HG02938 (cell line): Measurements from ENCODE around the gene SLC1A4.

Source experiments
- ATAC-seq: cut with Tn5 transposase; IDR thresholded peaks from one replicate; pipeline ENCODE4 v1.9.1; 2021; ENCODE audit warnings: mild to moderate bottlenecking, moderate library complexity; ENCODE audit not compliant: unreplicated experiment

SLC1A4 gene

DNA sequence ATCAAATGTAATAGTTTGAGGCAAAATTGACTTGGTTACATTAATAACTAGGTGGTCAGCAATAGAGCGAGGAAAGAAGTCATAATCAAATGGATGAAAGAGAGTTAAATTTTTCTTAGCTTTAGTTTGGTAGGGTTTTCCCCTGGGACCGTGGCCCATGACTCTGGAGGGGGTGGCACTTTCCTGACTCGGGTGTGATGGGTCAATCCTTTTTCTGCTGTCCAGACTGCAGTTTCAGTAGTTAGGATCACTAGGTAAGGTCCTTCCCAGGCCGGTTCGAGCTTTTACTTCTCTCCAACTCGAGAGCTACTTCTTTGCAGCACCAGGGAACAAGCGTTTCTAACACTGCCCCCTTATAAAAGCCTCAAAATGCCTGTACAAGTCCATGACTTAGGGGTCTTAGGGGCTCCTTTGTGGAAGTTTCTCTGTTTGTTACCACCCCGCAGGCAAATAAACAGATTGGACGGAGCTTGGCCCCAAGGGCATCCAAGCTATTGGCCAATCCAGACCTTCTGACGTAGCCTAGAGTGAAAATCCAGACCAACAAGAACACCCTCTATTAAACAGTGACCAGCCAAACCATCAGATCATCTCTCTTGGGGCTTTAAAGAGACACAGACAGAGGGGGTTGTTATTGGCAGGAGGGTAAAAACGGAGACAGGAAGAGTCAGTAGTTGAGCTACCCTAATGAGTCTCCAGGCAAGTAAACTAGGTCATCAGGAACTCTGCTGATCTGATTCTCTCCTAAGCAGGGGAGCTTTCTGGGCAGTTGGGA lies 57.6 kb downstream of the SLC1A4 start:
- no peak for ATAC-seq

DNA sequence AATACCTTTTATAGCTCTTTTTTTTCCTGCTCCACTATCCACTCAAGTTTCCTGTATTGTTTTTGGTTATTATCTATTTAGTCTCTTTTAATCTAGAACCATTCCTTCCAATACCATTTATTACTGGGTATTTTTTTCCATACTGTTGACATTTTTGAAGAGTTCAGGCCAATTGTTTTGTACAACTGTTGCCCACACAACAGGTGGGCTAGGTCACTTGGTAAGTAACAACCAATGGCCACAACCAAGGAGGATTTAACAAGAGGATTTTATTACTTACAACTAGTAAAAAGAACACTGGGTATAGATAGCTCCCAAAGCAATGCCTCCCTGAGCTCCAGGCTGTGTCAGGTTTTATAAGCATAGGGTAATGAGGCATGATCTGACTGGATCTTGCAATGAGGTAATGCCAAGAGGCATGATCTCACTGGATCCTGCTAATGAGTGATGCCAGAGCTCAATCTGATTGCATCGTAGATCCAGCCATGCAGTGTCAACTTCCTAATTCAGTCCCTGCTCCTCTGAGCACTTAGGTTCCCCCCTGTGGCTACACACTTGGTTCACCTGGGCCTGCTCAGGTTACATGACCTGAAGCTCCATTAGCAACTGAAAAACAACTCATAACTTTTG lies 59.9 kb downstream of the SLC1A4 start:
- ATAC-seq, result no peak

GRCh38 chr2:65050931-65051330 lies 61.7 kb downstream of the SLC1A4 start:
- ATAC-seq, result no peak

- ATAC-seq, result peak; percentile 55
These were observed 64.0 kb downstream of the SLC1A4 start for GRCh38 chr2:65053199-65053598.

DNA sequence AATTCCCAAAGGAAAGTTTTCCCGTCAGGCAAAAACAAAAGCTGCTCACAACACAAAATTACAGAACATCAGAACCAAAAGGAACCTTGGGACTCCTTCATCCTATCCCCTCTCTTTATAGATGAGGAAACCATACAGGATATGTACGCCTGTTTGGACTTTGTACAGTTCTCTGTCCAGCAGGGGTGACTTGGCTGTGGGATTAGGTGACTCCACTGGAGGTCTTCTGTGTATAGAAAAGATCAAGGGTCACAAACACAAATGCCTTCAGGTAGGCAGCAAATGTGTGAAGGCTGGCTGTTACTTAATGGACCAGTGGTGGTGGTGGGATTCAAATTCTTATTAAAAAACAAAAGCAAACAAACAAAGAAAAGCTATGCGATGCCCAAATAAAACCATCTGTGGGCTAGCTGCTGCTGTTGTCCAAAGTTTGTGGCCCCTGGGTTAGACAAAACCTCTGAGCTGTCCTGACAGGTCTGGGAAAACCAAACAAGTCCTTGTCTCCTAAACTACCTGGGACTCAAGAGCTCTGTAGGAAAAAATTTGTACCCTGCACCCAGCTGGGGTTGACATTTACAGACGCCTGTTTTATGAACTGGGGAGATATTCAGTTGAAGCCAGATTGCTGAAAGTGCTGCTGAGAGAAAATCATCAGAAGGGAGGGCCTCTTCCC lies 65.7 kb downstream of the SLC1A4 start:
- no peak for ATAC-seq

GRCh38 chr2:65055422-65056214 lies 66.4 kb downstream of the SLC1A4 start:
- peak; percentile 21 for ATAC-seq

GRCh38 chr2:65056215-65057053 lies 67.2 kb downstream of the SLC1A4 start, which contains the start of gene CEP68:
Gene CEP68, plus strand, starts transcription at chr2:65056416. Its CDS starts 13,029 bp downstream, at chr2:65069445.
- ATAC-seq, result peak; percentile 82

DNA sequence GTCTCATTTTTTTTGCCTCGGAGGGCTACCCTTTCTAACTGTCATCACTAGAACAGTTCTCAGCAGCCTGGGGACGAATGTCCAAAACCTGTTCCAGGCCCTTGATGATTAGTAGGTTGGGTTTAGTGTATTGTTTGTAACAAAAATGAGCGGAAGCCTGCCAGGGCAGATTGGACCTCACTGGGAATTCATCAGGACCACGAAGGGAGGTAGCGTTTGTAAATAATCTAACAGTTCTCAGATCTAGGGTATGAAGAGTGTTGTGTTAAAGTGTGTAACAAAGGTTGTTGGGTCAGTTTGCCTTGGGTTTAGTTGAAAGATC lies 67.8 kb downstream of the SLC1A4 start:
- no peak for ATAC-seq

DNA sequence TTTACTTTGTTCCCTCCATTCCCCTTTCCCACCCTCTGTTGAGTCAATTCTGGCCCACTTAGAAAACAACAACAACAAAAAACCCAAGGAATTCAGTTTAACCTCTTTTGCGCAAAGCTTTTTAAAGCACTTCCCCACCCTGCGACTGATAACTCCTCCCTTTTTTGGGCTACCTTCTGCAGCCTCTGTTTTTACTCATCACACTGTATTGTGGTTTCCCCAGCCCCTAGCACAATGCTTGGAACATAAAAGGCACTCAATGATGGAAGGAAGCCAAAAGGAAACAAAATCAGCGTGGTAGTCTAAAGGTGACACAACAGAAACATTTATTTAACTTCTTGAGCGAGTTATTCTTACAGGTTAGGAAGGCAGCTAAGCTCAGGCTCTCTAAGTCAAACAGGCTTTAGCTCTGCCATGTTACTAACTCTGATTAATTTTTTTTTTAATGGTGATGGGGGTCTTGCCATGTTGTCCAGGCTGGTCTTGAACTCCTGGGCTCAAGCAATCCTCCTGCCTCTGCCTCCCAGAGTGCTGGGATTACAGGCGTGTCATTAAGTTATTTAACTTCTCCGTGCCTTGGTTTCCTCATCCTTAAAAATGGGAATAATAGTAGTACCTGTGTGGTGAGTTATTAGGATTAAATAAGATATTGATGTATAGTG lies 68.3 kb downstream of the SLC1A4 start:
- ATAC-seq, result peak; percentile 32

GRCh38 chr2:65059071-65059470 lies 69.9 kb downstream of the SLC1A4 start:
- no peak for ATAC-seq

DNA sequence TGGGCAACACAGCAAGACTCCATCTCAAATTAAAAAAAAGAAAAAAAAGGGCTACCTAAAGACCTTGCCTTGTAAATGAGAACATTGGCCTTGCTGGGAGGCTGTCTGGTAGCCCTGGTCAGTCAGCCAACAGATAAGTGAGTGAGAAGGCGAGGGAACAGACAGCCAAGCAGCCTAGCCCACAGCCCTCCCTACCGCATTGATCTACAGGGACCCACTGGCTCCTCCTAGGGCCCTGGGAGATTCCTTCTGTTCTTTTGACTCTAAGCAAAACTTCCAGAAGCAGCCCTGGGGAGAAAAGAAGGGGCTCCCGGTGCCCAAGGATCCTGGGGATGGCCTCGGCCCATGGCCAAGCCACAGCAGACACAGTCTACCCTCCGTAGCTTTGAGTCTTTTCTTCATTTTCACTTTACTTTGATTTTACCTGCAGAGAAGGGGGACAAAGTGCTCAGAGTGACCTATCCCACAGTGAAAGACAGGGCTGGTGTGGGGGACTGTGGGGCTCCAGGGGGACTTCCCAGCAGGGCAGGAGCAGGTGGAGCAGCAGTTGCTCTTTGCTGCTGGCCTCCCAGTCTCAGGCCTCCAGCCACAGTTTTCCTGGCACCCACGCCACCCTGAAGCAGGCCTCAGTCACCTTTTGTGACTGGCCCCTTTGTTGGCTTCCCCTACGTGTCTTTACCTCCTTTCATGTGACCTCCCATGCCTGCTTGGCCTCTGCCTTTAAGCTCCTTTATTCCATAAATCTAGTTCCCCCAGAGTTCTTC lies 72.1 kb downstream of the SLC1A4 start:
- no peak for ATAC-seq

- no peak for ATAC-seq
These were observed 72.7 kb downstream of the SLC1A4 start for GRCh38 chr2:65061910-65062339.

DNA sequence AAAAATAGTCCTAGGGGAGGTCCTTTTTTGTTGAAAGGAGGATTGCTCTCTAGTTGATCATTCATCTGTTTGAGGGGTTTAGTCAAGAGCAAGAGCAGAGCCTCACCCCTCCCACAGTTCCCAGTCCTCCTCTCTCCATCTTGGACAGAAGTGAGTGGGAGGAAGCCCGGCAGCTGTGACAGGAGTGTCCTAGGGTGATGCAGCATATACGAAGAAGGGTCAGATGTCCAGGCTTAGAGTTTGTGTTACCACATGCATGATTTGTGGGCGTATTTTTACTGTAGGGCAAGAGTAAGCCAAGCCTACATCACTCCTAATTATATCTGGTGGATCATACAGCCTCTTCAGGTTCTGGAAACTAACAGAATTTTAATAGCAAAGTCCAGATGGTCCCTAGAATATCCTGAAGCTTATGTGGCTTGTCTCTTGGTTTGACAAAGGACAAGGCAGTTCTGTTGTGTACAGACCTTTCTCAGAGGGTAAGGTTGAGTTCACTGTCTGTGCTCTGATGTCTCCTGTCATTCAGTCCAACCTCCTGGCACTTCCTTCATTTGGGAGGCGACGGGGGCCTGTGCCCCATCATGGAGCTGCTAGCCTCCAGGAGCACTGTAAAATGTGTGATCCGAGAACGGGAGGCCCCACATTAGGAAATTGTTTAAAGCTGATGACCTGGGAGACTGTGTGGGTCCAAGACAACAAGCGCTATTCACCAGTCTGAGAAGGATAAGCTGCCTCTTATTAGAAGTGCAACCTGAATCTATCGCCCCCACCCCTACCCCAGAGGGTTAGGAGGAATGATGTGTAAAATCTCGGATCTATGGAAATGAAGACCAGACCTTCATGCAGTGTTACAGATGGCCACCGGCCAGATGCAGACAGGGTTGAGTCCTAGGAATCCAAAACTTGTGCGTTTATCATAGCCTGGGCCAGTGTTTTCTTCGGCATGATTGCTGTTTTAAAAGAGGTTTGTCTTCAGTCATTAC lies 73.9 kb downstream of the SLC1A4 start:
- no peak for ATAC-seq

DNA sequence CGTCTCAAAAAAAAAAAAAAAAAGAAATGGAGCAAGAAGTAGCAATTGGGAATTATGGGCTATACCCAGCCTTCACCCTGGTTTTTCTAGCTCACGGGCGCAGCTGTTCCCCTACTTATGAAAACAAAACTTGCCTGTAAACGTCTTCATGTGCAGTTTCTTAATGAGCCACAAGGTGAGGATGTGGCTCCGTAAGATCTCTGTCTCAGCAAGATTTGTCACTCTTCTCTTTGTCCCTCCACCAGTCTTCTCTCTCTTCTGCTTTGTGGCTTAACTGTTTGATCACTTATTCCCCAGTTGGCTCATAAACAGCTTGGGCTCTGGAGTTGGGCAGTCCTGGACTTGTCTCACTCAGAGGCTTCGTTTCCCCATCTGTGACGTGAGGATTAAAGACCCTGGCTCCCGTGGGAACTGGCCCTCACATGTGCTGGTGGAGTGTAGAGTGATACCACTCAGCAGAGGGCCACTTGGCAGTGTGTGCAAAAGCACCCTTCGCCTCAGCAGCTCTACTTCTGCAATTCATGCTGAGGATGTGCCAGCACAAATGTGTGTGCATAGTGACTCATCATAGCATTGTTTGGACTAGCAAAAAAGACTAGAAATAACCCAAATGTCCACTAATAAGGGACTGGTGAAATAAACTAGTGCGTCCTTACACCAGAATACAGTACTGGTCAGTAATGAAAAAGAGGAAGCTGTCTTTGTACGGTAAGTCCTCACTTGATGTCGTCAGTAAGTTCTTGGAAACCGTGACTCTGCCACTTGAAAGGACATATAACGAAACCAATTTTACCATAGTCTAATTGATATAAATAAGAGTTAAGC lies 75.7 kb downstream of the SLC1A4 start:
- peak; percentile 84 for ATAC-seq

GRCh38 chr2:65067806-65068553 lies 78.8 kb downstream of the SLC1A4 start:
- ATAC-seq, result no peak

GRCh38 chr2:65069439-65069824 lies 80.2 kb downstream of the SLC1A4 start:
- ATAC-seq, result no peak
